DMS 273 (cell line): ENCODE data around the gene SHTN1.
A peak's percentile ranks its signal among the peaks of the same experiment; 100 is the strongest.

ENCODE experiments used
- DNase-seq: peaks from one replicate; lab custom pipeline; 2025; ENCODE audit not compliant: unreplicated experiment; lab: John Stamatoyannopoulos, UW

The SHTN1 gene

DNA sequence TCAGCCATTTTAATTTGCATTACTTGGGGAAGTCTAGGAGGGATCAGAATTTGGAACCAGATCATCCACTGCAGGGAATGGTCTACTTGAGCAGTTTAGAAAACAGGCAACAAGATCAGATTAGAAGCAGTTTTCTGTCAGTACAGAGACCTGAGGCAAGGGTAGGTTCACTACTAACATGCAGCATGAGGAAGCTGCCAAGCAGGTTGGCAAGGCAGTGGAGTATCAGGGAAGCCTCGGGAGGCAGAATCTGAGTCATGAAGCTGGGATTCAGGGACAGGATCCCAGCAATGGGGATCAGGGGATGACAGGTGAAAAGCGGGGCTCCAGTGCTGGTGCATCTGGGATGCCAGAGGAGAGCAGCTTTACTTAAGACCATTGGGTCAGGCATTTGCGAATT is 127.6 kb downstream of the SHTN1 start:
- no peak for DNase-seq

DNA sequence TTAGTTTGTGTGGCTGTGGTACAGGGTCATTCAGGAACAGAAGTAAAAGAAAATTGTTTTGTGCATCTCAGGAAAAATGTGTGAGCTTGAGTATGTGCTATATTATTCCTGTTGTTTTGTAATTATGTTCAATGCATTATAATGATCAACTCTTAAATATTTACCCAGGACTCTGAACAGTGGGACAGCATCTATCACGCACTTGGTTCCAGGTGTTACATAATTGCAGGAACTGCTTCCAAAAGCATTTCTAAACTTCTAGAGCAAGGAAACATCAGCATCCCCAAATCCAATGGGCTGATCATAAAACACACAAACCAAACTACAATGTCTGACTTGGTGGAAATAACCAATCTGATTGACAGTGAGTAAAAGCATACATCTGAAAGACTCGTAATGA is 129.1 kb downstream of the SHTN1 start:
- no peak for DNase-seq

DNA sequence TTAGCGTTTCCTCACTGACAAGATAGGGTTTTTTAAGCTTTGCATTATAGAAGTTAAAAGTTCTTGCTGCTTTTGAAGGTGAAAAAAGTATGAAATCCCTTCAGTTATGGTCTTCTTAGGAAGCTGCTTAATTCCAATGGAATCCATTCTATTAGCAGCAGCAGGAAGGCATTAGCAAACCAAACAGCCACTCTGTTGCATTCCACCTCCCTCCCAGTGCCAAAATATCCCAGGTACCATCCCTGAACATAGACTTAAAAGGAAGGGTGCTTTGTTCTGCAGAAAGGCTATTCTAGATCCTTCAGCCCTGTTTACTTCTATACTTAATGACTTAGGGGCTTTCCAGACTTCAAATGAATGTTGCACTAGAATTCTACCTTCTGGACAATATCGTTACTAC is 131.9 kb downstream of the SHTN1 start:
- no peak for DNase-seq

DNA sequence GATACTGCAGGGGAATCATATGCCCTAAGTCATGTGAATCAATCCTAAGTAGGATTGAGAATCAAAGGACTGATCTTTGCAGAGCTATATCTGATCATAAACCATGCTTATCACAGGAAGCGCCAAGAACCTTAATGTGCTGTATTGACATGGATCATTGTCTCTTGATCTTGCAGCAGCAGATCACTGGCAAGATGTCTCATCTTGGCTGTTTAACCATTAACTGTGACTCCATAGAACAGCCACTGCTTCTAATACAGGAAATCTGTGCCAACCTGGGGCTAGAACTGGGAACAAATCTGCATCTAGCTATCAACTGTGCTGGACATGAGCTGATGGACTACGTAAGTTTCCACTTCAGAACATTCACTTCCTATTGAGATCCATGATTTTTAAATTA is 134.0 kb downstream of the SHTN1 start:
- DNase-seq: no peak

DNA sequence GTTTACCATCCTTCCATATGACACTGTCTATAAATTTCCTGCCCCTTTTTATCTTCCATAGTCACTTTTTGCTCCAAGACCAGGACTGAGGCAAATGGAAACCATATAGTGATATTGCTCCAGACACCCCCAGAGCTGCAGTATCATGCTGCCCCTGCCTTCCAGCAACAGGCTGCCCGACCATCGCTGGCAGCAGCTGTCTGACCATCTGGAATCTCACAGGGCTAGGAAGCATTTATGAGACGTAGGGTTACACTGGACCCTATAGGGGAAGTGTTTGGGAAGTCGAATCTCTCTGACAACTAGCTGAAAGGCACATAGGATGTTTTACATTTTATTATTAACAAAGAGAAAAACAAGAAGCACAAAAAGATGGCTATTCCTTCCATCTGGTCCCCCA is 136.3 kb downstream of the SHTN1 start:
- DNase-seq: peak; percentile 86

DNA sequence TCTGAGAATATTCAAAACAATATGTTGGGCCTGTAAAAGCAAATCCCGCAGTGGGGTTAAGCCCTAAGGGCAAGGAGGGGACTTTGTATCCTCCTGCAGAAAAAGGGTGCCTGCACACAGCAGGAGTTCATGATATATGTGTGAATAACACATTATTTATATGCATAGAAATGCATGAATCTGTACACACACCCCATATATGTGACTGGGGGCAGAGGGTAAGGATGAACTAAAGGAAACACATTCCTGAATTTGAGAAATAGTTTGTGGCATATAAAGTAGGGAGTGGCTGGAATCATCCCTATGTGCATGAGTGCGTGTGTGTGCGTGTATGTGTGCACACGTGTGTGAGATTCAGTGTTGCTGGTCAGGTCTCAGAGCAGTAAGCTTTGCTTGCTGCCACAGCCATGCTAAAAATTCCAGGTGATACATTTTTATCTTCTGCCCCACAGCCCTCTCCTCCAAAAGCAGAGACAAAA is 136.8 kb downstream of the SHTN1 start:
- no peak for DNase-seq

DNA sequence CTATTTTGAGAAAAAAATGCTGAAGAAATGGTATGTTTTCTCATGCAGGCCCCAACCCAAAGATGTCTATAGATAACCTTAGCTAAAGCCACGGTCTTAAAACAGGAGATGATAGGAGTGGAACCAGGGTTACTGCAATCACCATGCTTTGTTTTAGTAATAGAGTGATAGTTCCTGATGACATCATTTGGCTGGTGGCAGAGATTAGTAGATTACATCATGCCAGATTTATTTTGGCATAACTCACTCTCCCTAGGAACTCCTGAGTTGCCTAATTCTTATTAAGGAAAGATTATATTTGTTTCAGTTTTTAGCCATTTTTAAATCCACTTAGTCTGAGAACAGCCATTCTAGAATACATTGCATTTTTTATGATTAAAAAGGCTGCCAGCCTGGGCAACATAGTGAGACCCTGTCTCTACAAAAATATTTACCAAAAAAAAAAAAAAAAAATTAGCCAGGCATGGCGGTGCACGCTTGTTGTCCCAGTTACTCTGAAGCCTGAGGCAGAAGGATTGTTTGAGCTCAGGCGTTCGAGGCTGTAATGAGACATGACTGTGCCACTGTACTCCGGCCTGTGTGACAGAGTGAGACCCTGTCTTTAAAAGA is 137.9 kb downstream of the SHTN1 start:
- DNase-seq: peak; percentile 7

DNA sequence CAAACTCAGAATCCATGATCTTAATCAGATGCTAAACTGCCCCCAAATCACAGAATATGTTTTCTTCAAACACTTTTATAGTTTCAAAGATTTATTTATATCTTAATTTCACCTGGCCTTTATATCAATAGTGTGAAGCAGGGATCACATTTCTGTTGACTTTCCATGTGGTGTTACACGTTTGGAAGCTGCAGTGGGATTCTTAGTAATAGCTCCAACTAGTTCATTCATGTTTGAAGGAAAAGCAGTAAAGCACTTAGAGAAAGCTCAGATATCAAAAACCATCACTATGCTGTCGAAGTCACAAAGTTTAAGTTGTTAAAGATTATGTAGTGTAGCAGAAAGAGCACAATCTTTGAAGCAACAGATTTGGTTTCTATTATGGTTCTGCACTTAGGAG is 138.9 kb downstream of the SHTN1 start:
- DNase-seq: no peak

DNA sequence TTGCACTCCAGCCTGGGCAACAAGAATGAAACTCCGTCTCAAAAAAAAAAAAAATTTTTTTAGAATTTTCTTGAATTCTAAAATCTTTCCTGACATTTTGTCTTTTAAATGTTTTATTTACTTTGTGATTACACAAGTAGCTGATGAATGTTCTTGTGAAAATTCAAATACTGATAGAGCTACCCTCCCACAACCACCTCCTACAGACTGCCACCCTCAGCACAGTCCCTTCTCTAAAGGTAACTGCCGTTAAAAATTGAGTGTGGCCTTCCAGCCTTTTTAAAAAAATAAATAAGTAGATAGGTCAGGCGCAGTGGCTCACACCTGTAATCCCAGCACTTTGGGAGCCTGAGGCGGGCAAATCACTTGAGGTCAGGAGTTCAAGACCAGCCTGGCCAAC is 140.6 kb downstream of the SHTN1 start:
- DNase-seq: no peak

DNA sequence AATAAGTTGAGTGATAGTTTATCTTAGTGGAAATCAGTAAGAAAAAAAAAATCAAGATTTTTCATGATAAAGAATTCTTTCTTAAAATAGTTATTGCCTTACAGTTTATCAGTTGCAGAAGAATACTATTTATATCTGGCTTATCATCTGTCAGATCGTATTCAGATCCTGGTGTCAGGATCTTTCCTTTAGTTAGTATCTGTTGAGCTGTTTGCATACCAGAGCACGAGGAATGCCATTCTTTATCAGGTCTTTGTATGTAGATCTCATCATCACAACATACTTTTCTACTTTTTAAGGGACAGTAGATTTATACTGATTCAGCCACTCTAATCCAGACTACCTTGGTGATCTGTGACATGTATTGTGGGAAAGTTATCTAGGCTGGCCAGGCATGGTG is 143.2 kb downstream of the SHTN1 start:
- DNase-seq: no peak

DNA sequence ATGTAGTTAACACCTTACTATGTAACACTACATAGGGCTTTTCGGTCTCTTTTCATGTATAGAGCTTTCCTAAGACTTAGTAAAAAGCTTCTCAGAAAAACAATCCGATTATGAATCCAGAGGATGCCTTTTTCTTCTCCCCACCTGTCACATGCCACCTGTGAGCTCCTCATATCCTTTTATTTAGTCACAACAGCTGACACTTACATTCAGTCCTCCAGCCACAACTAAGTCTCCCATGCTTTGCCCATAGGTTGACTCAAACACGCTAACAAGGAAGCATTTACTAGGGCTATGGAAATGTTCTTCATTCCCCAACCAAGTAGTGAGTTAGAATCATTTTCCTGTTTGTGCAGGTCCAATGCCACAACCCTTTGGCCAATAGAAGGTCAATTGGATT is 147.8 kb downstream of the SHTN1 start:
- DNase-seq: no peak

DNA sequence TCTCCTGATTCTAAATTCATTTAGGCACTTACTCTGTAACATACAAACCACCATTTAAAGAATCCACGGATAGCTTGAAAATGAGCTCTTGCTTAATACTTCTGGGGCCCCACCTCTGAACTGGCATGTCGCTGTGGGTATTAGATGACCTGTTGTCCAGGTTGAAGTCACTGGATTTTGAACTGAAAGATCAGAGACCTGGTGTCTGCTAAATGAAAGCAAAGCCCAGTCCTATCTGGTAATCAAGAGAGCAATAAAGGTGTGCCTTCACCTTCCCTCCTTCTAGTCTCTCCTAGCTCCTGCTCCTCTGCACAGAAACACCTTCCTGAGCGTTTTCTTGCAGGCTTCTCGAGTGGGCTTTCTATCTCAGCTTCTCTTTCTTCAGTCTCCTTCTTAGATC is 151.3 kb downstream of the SHTN1 start:
- no peak for DNase-seq

DNA sequence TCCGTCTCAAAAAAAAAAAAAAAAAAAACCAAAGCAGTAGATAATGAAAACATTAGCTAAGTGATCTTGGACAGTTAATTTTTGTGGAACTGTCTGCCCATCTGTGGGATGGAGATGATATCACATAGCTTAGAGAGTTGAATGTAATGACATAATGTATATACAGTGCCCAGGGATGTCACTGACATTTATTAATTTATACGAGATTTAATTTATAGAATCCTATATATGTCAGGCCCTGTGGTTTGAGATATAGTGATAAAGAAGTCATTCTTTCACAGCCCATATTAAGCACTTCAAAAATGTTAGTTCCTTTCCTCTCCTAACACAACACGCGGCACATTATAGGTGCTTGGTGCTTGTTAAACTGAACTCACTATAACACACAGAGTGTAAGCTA is 151.7 kb downstream of the SHTN1 start:
- no peak for DNase-seq

DNA sequence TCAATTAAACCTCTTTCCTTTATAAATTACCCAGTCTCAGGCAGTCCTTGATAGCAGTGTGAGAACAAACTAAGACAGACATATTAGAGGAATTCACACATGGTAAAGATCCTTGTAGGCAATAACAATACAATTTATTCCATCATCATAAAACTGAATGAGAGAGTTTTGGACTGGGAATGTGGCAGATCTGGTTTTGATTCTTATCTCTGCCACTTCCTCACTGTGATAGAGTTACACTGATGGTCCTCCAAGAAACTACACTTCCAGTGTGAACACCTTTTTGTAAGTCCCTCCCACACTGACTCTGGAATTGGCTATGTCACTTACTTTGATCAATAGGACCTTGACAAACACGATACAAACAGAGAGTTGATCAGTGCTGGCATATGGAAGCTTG is 152.7 kb downstream of the SHTN1 start:
- DNase-seq: no peak

DNA sequence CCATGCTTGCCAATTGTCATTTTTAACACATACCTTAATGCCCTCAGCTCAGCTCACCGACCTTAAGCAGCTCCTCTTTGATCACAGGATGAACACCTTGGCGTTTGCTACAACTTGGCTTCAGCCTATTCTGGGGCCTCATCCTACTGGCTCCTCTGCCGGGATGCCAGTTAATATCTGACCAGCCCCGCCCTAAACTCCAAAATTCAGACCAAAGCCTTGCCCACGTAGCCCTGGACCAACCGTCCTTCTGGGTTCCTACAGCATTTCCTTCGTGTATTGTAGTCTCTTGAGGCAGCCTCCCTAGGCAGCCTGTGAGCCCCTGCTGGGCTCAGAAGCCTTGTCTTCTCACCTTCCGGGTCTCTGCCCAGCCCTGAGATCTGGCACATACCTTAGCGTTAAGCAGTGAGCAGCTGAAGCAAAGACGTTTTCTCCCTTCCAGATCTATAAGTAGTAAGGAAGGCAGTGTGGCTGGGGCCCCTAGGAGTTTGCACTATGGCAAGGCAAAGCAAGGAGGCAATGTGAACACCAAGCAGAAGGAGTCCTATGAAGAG is 154.9 kb downstream of the SHTN1 start:
- no peak for DNase-seq

DNA sequence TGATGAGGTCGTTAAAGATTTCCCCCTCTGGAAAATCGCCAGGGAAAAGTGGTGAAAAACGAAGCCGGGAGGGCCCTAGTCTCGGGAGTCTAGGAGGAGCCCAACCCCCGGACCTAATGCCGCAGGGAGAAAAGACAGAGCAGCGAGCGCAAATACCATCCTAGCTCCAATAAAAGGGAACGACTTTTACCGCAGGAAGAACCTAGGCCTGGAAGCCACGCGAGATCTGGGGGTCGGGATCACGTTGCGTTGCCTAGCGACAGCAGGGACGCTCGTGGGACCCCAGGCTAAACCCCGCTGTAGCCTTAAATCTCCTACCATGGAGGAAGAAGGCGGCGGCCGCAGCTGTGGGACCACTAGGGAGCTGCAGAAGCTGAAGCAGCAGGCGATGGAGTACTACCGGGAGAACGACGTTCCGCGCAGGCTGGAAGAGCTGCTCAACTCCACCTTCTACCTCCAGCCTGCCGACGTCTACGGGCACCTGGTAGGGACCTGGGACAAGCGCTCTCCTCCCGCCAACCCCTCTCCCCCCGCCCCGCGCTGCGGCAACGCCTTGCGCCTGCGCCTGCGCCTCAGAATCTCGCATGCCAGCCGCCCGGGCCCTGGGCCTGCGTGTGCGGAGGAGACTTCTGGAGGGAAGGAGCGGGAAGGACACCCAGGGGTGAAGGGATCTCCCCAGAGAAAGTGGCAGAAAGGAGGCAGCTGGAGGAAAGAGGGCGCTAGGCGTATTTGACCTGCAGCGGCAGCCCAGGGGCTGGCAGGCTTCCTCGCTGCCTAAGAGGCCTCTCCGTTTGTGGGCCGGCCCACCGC is 155.5 kb downstream of the SHTN1 start, which contains the start of gene ENO4:
Gene ENO4, plus strand, starts transcription at position 252 of the 810 bp plus-strand sequence. Its CDS starts 68 bp downstream, at position 320.
- DNase-seq: peak; percentile 93

DNA sequence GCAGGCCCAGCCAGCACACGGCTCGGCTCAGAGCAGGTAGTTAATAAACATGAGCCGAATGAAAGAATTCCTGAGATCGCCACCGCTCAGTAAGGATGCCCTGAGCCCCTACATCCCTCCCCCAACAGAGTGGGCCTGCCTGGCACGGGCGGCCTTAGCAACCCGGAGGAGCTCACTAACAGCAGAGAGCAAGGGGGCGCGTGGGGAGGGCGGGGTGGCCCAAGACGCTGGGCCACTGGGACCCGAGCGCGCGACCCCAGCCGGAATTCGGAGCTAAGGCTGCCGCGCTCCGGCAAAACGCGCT is 156.1 kb downstream of the SHTN1 start:
- DNase-seq: peak; percentile 54

DNA sequence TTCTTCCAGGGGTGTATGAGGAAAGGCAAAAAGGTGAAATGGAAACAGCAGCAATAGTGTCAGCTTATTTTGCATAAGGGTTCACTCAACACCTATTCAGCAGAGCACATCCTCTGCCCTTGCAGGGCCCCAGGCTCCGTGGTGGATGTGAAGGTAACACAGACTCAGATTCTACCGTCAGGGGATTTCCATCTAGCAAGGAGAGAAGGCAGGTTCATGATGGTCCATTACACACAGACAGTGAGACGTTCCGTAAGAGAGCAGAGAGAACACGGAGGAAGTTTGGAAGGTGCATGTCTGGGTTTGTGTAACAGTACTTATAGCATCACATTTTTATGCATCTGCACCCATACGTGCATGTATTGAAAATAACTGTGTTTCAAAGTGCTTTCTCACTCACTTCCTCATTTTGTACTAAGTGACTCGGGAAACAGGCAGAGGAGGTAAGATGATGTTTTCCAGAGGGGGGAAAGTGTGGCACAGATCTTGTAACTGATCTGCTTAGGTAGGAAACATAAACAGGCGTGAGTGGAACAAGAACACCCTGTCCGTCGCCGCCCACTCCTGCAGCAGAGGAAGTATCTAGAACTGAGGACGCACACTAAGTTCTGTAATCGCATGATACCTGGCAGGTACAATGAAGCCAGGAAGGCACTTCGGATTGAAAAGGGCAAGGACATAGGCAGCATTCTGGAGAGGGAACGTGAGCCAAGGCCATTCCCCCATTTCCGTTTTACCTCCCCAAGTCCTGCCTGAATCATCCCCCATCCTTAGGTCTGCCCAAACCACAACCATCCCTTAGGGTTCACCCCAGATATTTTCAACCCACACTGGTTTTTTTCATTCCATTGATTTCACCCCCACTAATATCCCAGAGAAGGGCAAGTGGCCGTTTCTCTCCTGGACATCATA is 156.7 kb downstream of the SHTN1 start:
- DNase-seq: no peak

DNA sequence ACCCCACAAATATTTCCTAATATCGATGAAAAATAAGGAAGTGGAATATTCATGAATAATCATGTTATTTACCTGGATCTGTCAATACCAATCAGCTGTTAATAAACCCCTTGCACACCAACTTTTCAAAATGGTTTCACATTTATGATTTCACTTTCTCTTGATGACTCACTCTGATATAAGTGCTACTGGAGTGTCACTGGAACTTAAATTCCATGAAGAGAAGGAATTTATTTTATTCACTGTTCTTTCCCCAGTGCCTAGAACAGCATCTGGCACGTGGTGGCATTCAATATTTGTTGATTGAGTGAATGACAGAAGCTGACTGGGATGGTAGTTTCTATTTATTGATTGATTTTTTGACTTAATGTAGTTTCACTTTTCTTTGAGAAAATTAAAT is 159.2 kb downstream of the SHTN1 start:
- no peak for DNase-seq

DNA sequence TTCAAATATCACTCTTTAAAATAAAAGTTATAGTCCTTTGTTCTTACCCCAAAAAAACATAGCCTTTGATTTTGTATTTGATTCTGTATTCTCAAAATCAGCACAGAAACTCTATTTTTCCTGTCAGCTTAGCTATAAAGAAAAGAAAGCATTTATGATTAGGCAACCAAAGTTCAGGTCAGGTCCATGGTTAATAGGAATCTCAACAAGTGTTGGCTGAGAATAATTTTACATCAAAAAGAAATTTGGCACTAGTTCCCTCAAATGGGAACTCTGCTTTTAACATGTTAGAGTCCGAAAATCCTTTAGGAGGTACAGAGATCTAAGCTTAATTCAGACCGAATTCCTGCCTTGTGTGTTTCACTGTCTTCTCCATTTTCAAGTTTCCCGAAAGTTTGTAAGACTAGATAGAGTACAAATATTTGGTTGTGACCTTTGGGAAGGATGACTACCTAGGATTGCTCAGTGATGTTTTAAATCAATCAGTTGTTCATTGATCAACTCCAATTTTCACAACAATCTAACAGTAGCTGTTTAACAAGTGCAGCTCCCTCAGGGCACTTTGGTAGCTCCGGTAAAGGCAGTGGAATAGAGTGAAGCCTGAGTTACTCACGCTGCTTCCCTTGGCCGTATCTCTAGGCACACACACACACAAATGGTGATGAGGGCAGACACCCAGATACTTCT is 164.5 kb downstream of the SHTN1 start:
- DNase-seq: no peak
